ENCODE measurements around the gene CLMN.

Gene CLMN

GRCh38 chr14:95320955-95321600 lies 1.4 kb upstream of the CLMN start:
- no peak for FAIRE-seq
- no peak for TF ChIP-seq POLR2A (IDR thresholded peaks at IDR 0.05; ENCODE audit: low read depth, low read length)
- DNase-seq (ENCODE audit: insufficient read length, low spot score): no peak

- FAIRE-seq (no peak), DNase-seq (ENCODE audit: insufficient read length, low spot score) (peak; percentile 56)
- no peak for TF ChIP-seq POLR2A (IDR thresholded peaks at IDR 0.05; ENCODE audit: low read depth, low read length)
Measured at GRCh38 chr14:95320078-95320895, 579 bp upstream of the CLMN start.

- FAIRE-seq: no peak
- DNase-seq (ENCODE audit: insufficient read length, low spot score): no peak
- no peak for TF ChIP-seq POLR2A (IDR thresholded peaks at IDR 0.05; ENCODE audit: low read depth, low read length)
Measured at GRCh38 chr14:95318399-95319311, 1.1 kb downstream of the CLMN start.

GRCh38 chr14:95317817-95318343 lies 1.8 kb downstream of the CLMN start:
- FAIRE-seq (no peak), DNase-seq (ENCODE audit: insufficient read length, low spot score) (no peak)
- TF ChIP-seq POLR2A (IDR thresholded peaks at IDR 0.05; ENCODE audit: low read depth, low read length): no peak

GRCh38 chr14:95316821-95317220 lies 2.9 kb downstream of the CLMN start:
- FAIRE-seq: no peak
- TF ChIP-seq POLR2A (IDR thresholded peaks at IDR 0.05; ENCODE audit: low read depth, low read length): no peak
- no peak for DNase-seq (ENCODE audit: insufficient read length, low spot score)

GRCh38 chr14:95315579-95315978 lies 4.1 kb downstream of the CLMN start:
- no peak for FAIRE-seq
- no peak for DNase-seq (ENCODE audit: insufficient read length, low spot score)
- TF ChIP-seq POLR2A (IDR thresholded peaks at IDR 0.05; ENCODE audit: low read depth, low read length): no peak

- TF ChIP-seq POLR2A (IDR thresholded peaks at IDR 0.05; ENCODE audit: low read depth, low read length): no peak
- FAIRE-seq (no peak), DNase-seq (ENCODE audit: insufficient read length, low spot score) (no peak)
Measured at GRCh38 chr14:95315156-95315555, 4.6 kb downstream of the CLMN start.

GRCh38 chr14:95314609-95315008 lies 5.1 kb downstream of the CLMN start:
- no peak for TF ChIP-seq POLR2A (IDR thresholded peaks at IDR 0.05; ENCODE audit: low read depth, low read length)
- peak; percentile 95 for DNase-seq (ENCODE audit: insufficient read length, low spot score)

GRCh38 chr14:95313707-95314106 lies 6.0 kb downstream of the CLMN start:
- DNase-seq (ENCODE audit: insufficient read length, low spot score) (peak; percentile 67), FAIRE-seq (peak; percentile 73)
- no peak for TF ChIP-seq POLR2A (IDR thresholded peaks at IDR 0.05; ENCODE audit: low read depth, low read length)

More at GRCh38 chr14:95314609-95315008, 5.1 kb downstream of the CLMN start:
- FAIRE-seq: peak; percentile 96

- no peak for TF ChIP-seq POLR2A (IDR thresholded peaks at IDR 0.05; ENCODE audit: low read depth, low read length)
- no peak for FAIRE-seq
- DNase-seq (ENCODE audit: insufficient read length, low spot score): no peak
Measured at GRCh38 chr14:95313190-95313589, 6.5 kb downstream of the CLMN start.

GRCh38 chr14:95312311-95312710 lies 7.4 kb downstream of the CLMN start:
- FAIRE-seq (no peak), DNase-seq (ENCODE audit: insufficient read length, low spot score) (no peak)
- TF ChIP-seq POLR2A (IDR thresholded peaks at IDR 0.05; ENCODE audit: low read depth, low read length): no peak

GRCh38 chr14:95311752-95312151 lies 8.0 kb downstream of the CLMN start:
- FAIRE-seq: peak; percentile 86
- TF ChIP-seq POLR2A (IDR thresholded peaks at IDR 0.05; ENCODE audit: low read depth, low read length): no peak
- peak; percentile 82 for DNase-seq (ENCODE audit: insufficient read length, low spot score)

- no peak for TF ChIP-seq POLR2A (IDR thresholded peaks at IDR 0.05; ENCODE audit: low read depth, low read length)
- FAIRE-seq: no peak
Measured at GRCh38 chr14:95310635-95311380, 8.9 kb downstream of the CLMN start.

More at GRCh38 chr14:95310635-95311380, 8.9 kb downstream of the CLMN start:
- no peak for DNase-seq (ENCODE audit: insufficient read length, low spot score)

Measured in H54 (cell line).